ENCODE measurements around the gene CPNE2.
"Not testable (repeated sequence)": the region's sequence is repeated elsewhere in the genome, so short reads cannot be mapped to it uniquely, and the experiment has no call there.

The CPNE2 gene

GRCh38 chr16:57070424-57070823, 22.0 kb upstream of the CPNE2 start:
- DNase-seq = no peak

DNA sequence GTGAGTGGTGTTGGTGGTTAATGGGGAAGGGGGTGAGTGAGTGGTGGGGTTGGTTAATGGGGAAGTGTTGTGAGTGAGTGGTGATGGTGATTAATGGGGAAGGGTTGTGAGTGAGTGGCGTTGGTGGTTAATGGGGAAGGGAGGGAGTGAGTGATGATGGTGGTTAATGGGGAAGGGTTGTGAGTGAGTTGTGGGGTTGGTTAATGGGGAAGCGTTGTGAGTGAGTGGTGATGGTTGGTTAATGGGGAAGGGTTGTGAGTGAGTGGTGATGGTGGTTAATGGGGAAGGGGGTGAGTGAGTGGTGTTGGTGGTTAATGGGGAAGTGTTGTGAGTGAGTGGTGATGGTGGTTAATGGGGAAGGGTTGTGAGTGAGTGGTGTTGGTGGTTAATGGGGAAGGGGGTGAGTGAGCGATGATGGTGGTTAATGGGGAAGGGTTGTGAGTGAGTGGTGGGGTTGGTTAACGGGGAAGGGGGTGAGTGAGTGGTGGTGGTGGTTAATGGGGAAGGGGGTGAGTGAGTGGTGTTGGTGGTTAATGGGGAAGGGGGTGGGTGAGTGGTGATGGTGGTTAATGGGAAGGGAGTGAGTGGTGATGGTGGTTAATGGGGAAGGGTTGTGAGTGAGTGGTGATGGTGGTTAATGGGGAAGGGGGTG, 21.2 kb upstream of the CPNE2 start:
- DNase-seq = not testable (repeated sequence)

GRCh38 chr16:57071831-57072582, 20.4 kb upstream of the CPNE2 start:
- DNase-seq = no peak

GRCh38 chr16:57072616-57073275, 19.6 kb upstream of the CPNE2 start:
- no peak for DNase-seq

- DNase-seq = no peak
Observed at GRCh38 chr16:57077714-57078113, 14.7 kb upstream of the CPNE2 start.

GRCh38 chr16:57081744-57082143, 10.6 kb upstream of the CPNE2 start:
- no peak for DNase-seq

- DNase-seq = no peak
Observed at GRCh38 chr16:57082664-57083063, 9.7 kb upstream of the CPNE2 start.

DNA sequence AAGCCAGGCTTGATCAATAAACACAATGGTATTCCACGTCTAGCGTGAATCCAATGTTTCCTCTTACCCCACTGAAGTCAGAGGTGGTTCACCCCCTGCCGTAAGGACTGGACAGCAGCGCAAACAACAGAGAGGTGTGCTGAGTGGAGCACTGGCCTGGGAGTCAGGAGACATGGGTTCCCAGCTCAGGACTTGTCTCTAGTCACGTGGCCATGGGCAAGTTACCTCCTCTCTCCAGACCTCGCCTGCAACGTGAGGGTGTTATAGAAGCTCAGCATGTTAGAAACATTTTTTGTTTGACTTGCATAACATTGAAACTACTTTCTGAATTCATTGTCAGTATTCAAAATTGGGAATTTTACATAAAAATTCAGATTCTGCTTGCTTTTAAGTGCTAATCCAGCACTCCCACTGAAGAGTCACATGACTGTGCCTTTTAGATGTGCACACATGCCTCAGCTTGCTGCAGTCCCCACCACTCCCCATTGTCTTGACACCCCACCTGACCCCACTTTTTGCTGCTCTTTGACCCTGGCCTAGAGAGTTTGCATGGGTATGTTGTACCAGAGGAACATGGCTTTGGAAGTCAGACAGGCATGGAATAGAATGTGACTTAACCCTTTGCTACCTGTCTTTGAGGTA, 8.8 kb upstream of the CPNE2 start:
- DNase-seq = no peak

- no peak for DNase-seq
Observed at GRCh38 chr16:57084257-57084770, 8.1 kb upstream of the CPNE2 start.

GRCh38 chr16:57084996-57085395, 7.4 kb upstream of the CPNE2 start:
- DNase-seq = no peak

GRCh38 chr16:57087003-57087402, 5.4 kb upstream of the CPNE2 start:
- no peak for DNase-seq

DNA sequence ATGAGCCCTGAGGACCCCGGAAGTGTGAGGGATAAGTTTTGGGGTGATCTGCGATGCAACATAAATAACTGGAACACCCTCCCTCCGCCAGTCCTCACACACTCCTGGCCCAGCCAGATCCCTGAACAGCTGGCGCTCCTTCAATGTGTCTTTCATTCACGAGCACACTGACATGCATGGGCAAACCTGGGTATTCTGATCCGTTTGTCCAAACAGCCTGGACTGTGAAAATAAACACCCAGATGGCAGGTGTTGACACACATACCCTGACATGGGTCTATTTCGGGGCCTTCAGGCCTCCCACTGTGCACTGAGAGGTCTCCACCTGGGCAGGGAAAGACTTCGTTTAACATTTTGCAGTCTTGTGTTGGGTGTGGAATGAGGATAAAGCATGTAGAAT, 3.0 kb upstream of the CPNE2 start:
- peak in 1 of 2 experiments; percentile 20 for DNase-seq

GRCh38 chr16:57091200-57091974, 996 bp upstream of the CPNE2 start:
- no peak for DNase-seq

DNA sequence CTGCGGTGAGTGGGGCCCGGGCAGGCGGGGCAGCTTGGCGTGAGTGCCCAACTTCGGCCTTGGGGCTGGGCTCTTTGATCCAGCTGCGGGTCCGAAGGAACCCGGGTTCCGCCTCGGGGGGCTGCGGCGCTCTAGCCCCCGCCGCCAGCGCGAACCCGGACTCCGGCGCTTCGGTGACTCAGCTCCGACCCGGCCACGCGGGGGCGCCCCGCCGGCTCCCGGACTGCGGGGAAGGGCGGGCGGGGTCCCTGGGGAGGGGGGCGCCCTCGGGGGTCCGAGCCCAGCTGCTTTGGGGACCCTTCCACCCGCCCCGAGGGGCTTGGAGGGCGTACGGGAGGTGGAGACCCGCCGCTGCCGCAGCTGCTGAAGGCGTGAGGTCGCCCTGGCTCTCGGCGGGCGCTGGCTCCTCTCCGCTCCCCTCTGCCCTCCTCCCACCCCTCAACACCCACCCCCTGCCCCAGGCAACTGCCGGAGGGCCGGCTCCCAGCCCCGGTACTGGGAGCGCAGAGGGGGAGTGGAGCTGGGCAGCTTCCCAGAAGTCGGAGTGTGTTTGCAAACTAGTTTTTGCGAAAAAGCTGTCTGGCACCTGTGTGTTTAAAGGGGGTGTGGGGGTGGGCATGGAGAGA, 516 bp downstream of the CPNE2 start:
- DNase-seq = no peak

DNA sequence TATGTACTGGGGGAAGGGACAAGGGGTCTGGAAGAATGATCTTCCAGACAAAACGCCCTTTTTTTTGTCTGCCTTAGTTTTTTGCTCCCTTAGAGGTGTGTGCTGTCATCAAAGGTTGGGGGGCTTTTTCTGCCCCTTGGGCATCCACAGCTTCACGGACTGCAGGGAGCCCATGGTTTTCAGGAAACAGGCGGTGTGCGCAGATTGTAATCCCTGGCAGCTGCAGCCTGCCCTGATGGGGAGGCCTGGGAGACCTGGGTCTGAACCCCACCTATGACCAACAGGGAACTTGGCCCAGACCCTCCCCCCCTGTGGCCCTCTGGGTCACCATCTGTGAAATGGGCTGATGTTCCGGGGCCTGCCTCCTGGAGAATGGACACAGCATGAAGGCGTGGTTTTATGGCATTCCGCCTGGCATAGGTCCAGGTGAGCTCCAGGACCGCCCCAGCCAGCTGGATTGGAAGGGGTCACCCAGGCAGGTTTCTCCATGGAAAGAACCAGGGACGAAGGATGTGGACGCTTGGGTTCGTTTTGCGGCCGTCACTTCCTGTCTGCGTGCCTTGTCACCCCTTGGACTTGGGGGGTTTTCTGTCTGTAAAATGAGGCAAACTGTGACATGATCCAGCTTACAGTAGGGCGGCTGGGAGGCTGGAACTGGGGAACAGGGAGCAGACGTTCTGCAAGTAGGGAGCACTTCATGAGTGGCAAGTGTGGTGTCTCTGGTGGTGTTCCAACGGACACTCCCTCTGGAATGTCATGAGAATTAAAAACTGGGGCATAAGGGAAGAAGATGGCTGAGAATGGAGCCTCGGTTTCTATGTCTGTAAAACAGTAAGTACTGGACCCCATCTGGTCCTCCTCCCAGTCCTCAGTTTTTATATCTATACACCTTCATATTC, 1.5 kb downstream of the CPNE2 start:
- no peak for DNase-seq

DNA sequence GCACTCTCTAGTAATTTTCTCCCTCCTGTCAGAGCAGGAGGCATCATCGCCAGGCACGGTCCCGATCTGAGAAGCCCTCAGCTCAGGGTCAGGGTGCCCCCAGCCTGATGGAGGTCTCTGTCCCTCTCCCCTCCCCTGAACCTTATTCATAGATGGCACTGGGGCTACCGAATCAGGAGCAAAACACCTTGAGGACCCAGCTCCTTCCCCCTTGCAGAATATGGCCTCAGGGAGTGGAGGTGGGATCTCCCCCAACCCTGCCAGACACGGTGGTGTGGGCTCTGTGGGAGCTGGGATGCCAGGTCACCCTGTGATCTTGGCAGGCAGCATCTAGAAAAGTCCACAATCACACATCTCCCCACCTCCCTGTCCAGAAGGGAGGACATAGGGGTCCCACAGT, 2.5 kb downstream of the CPNE2 start:
- DNase-seq = no peak

GRCh38 chr16:57096192-57096591, 3.8 kb downstream of the CPNE2 start:
- no peak for DNase-seq

DNA sequence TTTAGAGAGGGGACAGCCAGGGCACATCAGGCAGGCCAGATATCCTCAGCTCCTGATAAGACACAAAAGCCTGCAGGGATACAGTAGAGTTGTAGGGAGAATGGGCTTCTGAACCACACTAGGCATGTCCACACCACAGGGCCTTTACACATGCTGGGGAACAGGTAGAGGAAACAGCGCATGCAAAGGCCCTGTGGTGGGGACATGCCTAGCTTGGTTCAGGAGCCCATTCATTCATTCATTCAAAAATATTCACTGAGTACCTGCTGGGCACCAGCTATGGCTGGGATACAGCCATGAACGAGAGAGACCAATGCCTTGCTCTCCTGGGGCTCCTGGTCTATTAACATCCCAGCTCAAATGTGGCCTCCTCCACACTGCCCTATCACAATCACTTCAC, 4.4 kb downstream of the CPNE2 start:
- DNase-seq = no peak

DNA sequence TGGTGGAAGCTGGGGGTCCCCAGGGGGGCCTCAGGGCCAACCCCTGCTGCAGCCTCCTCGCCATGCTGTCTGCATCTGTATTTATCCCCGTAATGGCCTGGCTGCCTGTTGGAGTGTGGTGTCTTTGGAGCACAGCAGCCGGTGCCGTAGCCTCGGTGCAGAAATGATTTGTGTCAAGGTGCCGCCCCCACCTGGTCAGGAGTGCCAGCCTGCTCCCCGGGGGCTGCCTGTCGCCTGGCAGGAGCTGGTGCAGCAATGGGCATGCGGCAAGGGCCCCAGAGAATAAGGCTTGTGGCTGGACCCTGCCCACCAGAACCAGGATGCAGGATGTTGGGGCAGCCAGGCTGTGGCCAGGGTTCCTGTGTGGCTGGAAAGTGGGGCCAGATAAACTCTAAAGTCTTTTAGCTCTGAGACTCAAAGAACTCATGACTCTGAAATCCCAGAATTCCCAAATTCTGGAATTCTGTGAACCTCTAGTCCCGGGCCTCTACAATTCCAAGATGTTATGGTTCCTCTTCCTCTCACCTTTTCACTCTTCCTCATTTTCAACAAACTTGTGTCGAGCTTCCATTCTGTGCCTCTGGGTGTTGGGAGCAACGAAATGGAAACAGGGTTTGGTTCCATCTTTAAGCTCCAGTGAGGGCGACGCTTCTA, 5.9 kb downstream of the CPNE2 start:
- DNase-seq = no peak

DNA sequence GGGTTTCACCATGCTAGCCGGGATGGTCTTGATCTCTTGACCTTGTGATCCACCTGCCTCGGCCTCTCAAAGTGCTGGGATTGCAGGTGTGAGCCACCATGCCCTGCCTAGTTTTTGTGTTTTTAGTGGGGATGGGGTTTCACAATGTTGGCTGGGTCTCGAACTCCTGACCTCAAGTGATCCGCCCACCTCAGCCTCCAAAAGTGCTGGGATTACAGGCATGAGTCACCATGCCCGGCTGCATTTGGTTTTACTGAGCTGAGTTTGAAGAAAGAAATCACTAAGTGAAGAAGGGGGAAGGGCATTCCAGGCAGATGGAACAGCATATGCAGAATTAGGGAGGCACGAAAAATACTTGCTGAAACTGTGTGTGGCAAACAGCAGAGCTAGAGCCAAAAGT, 7.6 kb downstream of the CPNE2 start:
- DNase-seq = not testable (repeated sequence)

All from NCI-H187 (cell line).